GM18861 (cell line): ENCODE data around the gene MRPL19.

Experiments used
- ATAC-seq: cut with Tn5 transposase; IDR thresholded peaks from one replicate; pipeline ENCODE4 v1.9.1; 2021; ENCODE audit not compliant: unreplicated experiment

Gene MRPL19

DNA sequence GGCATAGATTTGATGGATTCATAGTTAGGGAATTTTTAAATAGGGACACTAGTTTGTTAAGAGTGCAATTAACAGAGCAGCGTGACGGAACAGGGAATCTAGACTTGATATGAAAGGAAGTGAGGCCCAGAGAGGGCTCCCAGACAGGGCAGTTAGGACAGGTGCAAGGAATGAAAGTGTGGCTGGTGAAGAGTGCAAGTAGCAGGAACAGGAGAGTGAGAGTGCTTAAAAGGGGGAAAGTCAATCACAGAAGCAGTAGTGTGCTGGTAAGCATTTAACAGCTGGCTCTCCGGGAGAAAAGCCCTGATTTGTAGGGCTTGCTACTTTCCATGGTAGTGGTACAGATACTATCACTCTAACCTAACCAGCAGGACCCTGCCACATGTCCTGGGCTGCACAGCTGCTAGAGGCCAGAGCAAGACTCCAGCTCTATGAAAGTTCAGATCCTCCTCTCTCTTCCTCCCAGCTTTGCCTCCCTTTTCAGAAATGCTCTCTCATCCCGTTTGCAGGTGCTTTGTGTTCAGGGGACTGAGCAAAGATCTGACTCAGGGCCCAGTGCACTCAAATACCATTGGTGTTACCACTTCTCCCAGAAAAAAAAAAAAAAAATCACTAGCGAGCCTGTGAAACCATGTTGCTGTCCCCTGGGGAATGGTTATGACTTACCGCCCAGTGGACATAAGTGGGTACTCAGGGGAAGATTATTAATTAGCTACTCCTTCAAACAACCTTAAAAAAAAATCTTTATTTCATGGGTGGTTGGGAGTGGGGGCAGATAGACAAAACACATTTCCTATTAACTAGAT is 82.2 kb downstream of the MRPL19 start:
- no peak for ATAC-seq

DNA sequence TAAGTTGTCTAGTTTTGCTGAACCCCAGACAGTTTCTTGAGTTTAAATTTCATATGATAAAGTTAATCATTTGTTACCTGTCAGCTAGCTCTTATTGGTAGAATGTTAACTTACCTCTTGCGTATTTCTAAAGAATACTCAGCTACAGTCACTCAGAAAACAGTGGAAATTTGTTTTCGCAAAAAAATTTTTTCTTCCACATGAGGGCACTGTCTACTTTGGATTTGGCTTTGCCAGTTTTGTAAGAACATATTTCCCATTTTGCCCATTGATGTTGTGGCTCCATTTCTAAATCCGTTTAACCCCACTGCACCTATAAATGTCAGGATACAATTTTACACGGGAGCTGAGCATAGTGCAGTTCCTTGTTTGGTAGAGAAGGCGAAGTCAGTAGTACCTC is 83.3 kb downstream of the MRPL19 start:
- ATAC-seq: no peak

DNA sequence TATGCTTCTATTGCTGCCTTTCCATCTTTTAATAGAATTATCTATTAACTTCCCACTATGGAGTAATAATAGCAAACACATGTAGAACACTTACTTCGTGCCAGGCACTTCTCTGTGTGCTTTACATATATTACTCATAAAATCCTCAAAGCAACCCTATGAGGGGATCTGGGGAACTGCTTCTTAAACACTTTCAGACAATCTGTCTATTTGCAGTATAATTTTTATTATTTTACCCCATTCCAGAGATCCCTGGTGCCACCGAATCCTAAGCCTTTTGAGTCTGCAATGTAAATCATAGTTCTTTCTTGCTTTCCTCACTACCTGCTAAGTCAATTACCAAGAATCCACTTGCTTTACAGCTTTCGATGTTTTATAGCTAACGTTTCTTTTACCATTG is 89.7 kb downstream of the MRPL19 start:
- no peak for ATAC-seq

DNA sequence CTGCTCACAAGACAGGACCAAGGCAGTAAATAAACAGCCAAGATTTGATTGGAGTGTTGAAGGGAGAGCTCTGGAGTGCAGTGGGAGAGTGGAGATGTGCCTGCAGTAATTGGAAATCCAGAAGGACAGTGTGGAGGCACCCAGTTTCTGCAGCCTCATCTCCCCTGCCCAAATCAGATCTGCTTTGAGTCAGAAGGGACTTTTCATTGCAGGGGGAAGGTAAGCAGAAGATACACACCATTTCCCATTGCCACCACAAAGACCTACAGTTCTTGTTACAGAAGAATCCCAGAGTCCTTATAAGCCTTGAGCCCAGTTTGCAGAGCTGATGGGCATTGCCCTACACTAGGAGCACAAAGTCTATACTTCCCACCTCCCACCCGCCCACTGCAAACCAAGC is 91.4 kb downstream of the MRPL19 start:
- no peak for ATAC-seq
